ENCODE results near the gene DRC1. TPM values are rescaled to one million over a fixed set of nuclear protein-coding genes. Genes with fewer than 3 reads are reported as not detected.

DRC1 gene
- total RNA-seq, 1 experiment from 2014 or later = 0.18 TPM

GRCh38 chr2:26465981-26466471 lies 64.3 kb downstream of the DRC1 start:
- in situ Hi-C loops (cut with HindIII; ENCODE audit: low pct_unique_long_range_greater_than_20kb, low sequenced_read_pairs) = no loop called here
- no peak overlapping the region for H3K27ac ChIP-seq (ENCODE audit: low read length)
- BruUV-seq (replicated peaks) = no TSS peak
- no peak overlapping the region for H3K4me3 ChIP-seq (ENCODE audit: low read depth in 2 of 2, low read length in 2 of 2)
- ChIA-PET POLR2A (no interaction called here), CTCF (no interaction called here)
- ATAC-seq = no peak
- intact Hi-C loops (cut with micrococcal nuclease; ENCODE audit: unreplicated experiment) = no loop called here
- H3K36me3 ChIP-seq (ENCODE audit: control insufficient read depth, insufficient read depth, low read length) = no peaks in the 10 kb centered on the region
- H3K4me1 ChIP-seq (ENCODE audit: control insufficient read depth, insufficient read depth, low read length) = no peaks in the 10 kb centered on the region
- no peak for DNase-seq (ENCODE audit: low read depth, low spot score)
- no peaks in the 10 kb centered on the region for H3K9me3 ChIP-seq (ENCODE audit: control insufficient read depth, insufficient read depth, low read depth, low read length)
- H3K27me3 ChIP-seq (ENCODE audit: control insufficient read depth, insufficient read depth, low read length) = no peaks in the 10 kb centered on the region
- TF ChIP-seq POLR2AphosphoS5 (IDR thresholded peaks at IDR 0.05; ENCODE audit: low read depth, low read length) (no peak), SIN3A (IDR thresholded peaks at IDR 0.05; ENCODE audit: borderline replicate concordance, insufficient read depth, low read depth, low read length) (no peak), TCF7L2 (IDR thresholded peaks at IDR 0.05; ENCODE audit: low read depth, low read length) (no peak)
- TF ChIP-seq, protein P1, sequence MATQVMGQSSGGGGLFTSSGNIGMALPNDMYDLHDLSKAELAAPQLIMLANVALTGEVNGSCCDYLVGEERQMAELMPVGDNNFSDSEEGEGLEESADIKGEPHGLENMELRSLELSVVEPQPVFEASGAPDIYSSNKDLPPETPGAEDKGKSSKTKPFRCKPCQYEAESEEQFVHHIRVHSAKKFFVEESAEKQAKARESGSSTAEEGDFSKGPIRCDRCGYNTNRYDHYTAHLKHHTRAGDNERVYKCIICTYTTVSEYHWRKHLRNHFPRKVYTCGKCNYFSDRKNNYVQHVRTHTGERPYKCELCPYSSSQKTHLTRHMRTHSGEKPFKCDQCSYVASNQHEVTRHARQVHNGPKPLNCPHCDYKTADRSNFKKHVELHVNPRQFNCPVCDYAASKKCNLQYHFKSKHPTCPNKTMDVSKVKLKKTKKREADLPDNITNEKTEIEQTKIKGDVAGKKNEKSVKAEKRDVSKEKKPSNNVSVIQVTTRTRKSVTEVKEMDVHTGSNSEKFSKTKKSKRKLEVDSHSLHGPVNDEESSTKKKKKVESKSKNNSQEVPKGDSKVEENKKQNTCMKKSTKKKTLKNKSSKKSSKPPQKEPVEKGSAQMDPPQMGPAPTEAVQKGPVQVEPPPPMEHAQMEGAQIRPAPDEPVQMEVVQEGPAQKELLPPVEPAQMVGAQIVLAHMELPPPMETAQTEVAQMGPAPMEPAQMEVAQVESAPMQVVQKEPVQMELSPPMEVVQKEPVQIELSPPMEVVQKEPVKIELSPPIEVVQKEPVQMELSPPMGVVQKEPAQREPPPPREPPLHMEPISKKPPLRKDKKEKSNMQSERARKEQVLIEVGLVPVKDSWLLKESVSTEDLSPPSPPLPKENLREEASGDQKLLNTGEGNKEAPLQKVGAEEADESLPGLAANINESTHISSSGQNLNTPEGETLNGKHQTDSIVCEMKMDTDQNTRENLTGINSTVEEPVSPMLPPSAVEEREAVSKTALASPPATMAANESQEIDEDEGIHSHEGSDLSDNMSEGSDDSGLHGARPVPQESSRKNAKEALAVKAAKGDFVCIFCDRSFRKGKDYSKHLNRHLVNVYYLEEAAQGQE (IDR thresholded peaks at IDR 0.05; ENCODE audit: insufficient read depth in 1 of 2, low read depth in 2 of 2, low read length in 1 of 2) = no peak
- TF ChIP-seq, protein P2, sequence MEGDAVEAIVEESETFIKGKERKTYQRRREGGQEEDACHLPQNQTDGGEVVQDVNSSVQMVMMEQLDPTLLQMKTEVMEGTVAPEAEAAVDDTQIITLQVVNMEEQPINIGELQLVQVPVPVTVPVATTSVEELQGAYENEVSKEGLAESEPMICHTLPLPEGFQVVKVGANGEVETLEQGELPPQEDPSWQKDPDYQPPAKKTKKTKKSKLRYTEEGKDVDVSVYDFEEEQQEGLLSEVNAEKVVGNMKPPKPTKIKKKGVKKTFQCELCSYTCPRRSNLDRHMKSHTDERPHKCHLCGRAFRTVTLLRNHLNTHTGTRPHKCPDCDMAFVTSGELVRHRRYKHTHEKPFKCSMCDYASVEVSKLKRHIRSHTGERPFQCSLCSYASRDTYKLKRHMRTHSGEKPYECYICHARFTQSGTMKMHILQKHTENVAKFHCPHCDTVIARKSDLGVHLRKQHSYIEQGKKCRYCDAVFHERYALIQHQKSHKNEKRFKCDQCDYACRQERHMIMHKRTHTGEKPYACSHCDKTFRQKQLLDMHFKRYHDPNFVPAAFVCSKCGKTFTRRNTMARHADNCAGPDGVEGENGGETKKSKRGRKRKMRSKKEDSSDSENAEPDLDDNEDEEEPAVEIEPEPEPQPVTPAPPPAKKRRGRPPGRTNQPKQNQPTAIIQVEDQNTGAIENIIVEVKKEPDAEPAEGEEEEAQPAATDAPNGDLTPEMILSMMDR (IDR thresholded peaks at IDR 0.05) = no peak

- H3K27ac ChIP-seq (ENCODE audit: low read length) = no peak overlapping the region
- intact Hi-C loops (cut with micrococcal nuclease; ENCODE audit: unreplicated experiment) = no loop called here
Observed at GRCh38 chr2:26466662-26467310, 65.1 kb downstream of the DRC1 start.

More at GRCh38 chr2:26466662-26467310, 65.1 kb downstream of the DRC1 start:
- Histone ChIP-seq H3K4me1 (ENCODE audit: control insufficient read depth, insufficient read depth, low read length) (no peaks in the 10 kb centered on the region), H3K27me3 (ENCODE audit: control insufficient read depth, insufficient read depth, low read length) (no peaks in the 10 kb centered on the region), H3K4me3 (ENCODE audit: low read depth in 2 of 2, low read length in 2 of 2) (no peak overlapping the region), H3K9me3 (ENCODE audit: control insufficient read depth, insufficient read depth, low read depth, low read length) (no peaks in the 10 kb centered on the region), H3K36me3 (ENCODE audit: control insufficient read depth, insufficient read depth, low read length) (no peaks in the 10 kb centered on the region)
- no TSS peak for BruUV-seq (replicated peaks)
- DNase-seq (ENCODE audit: low read depth, low spot score) (no peak), ATAC-seq (no peak)
- in situ Hi-C loops (cut with HindIII; ENCODE audit: low pct_unique_long_range_greater_than_20kb, low sequenced_read_pairs) = no loop called here
- POLR2A ChIA-PET = no interaction called here
- CTCF ChIA-PET = interaction anchor here (0.6 kb wide), 1 partner anchor 38 kb away, joined by 3 read pairs; no protein-coding TSS in a partner anchor
- TF ChIP-seq, protein P1 (IDR thresholded peaks at IDR 0.05; ENCODE audit: insufficient read depth in 1 of 2, low read depth in 2 of 2, low read length in 1 of 2) = no peak
- no peak for TF ChIP-seq SIN3A (IDR thresholded peaks at IDR 0.05; ENCODE audit: borderline replicate concordance, insufficient read depth, low read depth, low read length)
- TF ChIP-seq, protein P2 (IDR thresholded peaks at IDR 0.05) = no peak
- no peak for TF ChIP-seq POLR2AphosphoS5 (IDR thresholded peaks at IDR 0.05; ENCODE audit: low read depth, low read length)
- no peak for TF ChIP-seq TCF7L2 (IDR thresholded peaks at IDR 0.05; ENCODE audit: low read depth, low read length)
